ENCODE results near the gene ZNF595.

GRCh38 chr4:107444-108429, 54.6 kb downstream of the ZNF595 start:
- TF ChIP-seq CTCF (conservative IDR thresholded peaks at IDR 0.05; ENCODE audit: low read length): no peak
- no peak for TF ChIP-seq EZH2phosphoT487 (IDR thresholded peaks at IDR 0.05; ENCODE audit: borderline replicate concordance, low read depth, low read length)

All from OCI-LY7 (cell line).